Peyer's patch (tissue), 4 donors: ENCODE results near the gene TLCD3A.

Experiments
- CTCF ChIP-seq, 6 experiments: fragments of 450-650 bp in 4 of 6; fragments of 200-600 bp in 2 of 6; sonication (generic) in 1 of 6; IDR thresholded peaks; one replicate each; pipeline ENCODE4 v1.5.1; 2017 to 2019; ENCODE audit warnings: antibody characterized with exemption in 6 of 6, mild to moderate bottlenecking in 3 of 6, moderate library complexity in 1 of 6
- POLR2A ChIP-seq, 2 donors: fragments of 450-650 bp; IDR thresholded peaks; one replicate each; pipeline ENCODE4 v1.5.1; 2017; ENCODE audit warnings: antibody characterized with exemption in 2 of 2, mild to moderate bottlenecking in 2 of 2, moderate library complexity in 2 of 2

DNA sequence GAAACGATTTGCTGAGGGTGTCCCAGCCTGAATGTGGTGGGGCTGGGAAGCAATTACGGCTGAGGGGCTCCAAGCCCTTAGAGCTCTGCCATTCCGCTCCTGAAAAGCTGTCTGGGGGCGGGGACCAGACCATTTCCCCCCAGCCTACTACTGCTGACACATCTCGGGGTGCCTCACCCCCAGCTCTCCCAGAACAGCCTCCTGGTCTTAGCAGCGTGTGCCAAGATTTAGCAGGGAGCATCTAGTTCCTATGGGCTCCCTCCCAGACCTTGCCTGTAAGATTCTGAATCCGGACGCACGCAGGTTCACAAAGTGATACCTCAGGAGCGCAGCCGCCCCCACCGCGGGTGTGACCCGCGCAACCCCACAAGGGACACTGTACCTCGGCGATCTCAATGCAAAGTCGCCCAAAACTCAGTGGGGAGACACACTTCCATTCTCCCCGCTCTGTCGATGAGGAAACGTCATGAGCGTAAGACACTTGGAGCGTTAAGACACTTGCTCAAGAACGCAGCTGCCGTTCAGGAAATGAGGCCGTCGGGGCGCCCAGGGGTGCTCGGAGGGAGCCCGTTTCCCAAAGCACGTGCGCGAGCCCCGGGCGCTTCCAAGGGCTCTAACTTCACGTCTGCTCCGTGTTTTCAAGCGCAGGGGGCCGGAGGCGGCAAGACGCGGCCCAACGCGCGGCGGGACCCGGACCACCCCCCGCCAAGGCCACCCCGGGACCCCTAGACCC is 19.0 kb downstream of the TLCD3A start:
- no peak for TF ChIP-seq CTCF (IDR thresholded peaks at IDR 0.05)
- no peak for TF ChIP-seq POLR2A (IDR thresholded peaks at IDR 0.05)
